HepG2 (cell line): ENCODE data around the gene ZNF384. TPM values are rescaled to one million over a fixed set of nuclear protein-coding genes. Genes with fewer than 3 reads are reported as not detected.
A peak's percentile ranks its signal among the peaks of the same experiment; 100 is the strongest.

Experiments used
- ATAC-seq: fragments of 200-7000 bp; cut with Tn5 transposase; 3 replicates; pipeline ENCODE4 v1.9.1; 2020; ENCODE audit warnings: mild to moderate bottlenecking, moderate library complexity
- BruUV-seq: library from RNA; stranded (reverse); fragments of 400-500 nt; replicated peaks from 2 replicates; lab custom pipeline; 2021; lab: Mats Ljungman, UMichigan
- CTCF ChIA-PET: fragments of 300-600 bp; formaldehyde crosslinking; extraction: SDS; loops from one replicate; lab custom pipeline; 2021; ENCODE audit warnings: low total read pairs, inconsistent platforms, low intra/inter-chr PET ratio; lab: Yijun Ruan, JAX
- POLR2A ChIA-PET: fragments of 350-600 bp; sonication (Branson Sonifier 250); formaldehyde crosslinking; loops from one replicate; lab custom pipeline; 2020; ENCODE audit warnings: antibody characterized with exemption, inconsistent platforms; lab: Yijun Ruan, JAX
- DNase-seq: peaks from one replicate; pipeline ENCODE4 v3.0.0-alpha.2; 2015; ENCODE audit warnings: low spot score
- FAIRE-seq: peaks from 3 replicates; lab custom pipeline; 2011; peaks lifted over from hg19 to GRCh38; lab: Jason Lieb, UNC
- H2AFZ ChIP-seq: one replicate; pipeline ENCODE4 v1.6.1; 2011; ENCODE audit warnings: low read length, inconsistent platforms
- H3K27ac ChIP-seq: fragments of 300-600 bp; 3 replicates; pipeline ENCODE4 v1.8.0; 2011; ENCODE audit warnings: mixed run types, mild to moderate bottlenecking, mixed read lengths, low read length, inconsistent platforms; ENCODE audit not compliant: insufficient read depth; ENCODE audit errors: extremely low read length
- H3K27me3 ChIP-seq, 2 experiments: fragments of 200-600 bp in 1 of 2; 2 replicates in 1 of 2; 3 replicates in 1 of 2; pipeline versions ENCODE4 v1.6.0 to v1.8.0; 2011; ENCODE audit warnings: low read length in 2 of 2, mild to moderate bottlenecking in 2 of 2, moderate library complexity in 2 of 2, inconsistent platforms in 1 of 2; ENCODE audit not compliant: insufficient read depth in 2 of 2, control insufficient read depth in 1 of 2
- H3K36me3 ChIP-seq, 2 experiments: fragments of 200-600 bp in 1 of 2; replicated peaks in 1 of 2; 2 replicates in 1 of 2; 3 replicates in 1 of 2; pipeline versions ENCODE4 v1.5.1 to v1.8.0; 2011; ENCODE audit warnings: low read length in 2 of 2, inconsistent platforms in 1 of 2; ENCODE audit not compliant: insufficient read depth in 2 of 2, control insufficient read depth in 1 of 2
- H3K4me1 ChIP-seq: 2 replicates; pipeline ENCODE4 v1.5.1; 2012; ENCODE audit warnings: low read length, inconsistent platforms; ENCODE audit not compliant: insufficient read depth
- H3K4me2 ChIP-seq: 2 replicates; pipeline ENCODE4 v1.6.0; 2011; ENCODE audit warnings: low read depth, low read length, inconsistent platforms
- H3K4me3 ChIP-seq, 3 experiments: fragments of 200-600 bp in 1 of 3; sonication (generic), shearing (Covaris generic) in 1 of 3; replicated peaks in 1 of 3; 2 replicates each; pipeline ENCODE4 v1.5.1; 2011 to 2016; ENCODE audit warnings: low read length in 3 of 3, inconsistent platforms in 2 of 3, low read depth in 2 of 3, mild to moderate bottlenecking in 2 of 3, control low read depth in 1 of 3, mixed read lengths in 1 of 3; ENCODE audit not compliant: insufficient read depth in 1 of 3
- H3K79me2 ChIP-seq: one replicate; pipeline ENCODE4 v1.6.1; 2011; ENCODE audit warnings: low read length, inconsistent platforms; ENCODE audit not compliant: insufficient read depth
- H3K9ac ChIP-seq: 2 replicates; pipeline ENCODE4 v1.6.0; 2011; ENCODE audit warnings: mild to moderate bottlenecking, low read depth, low read length, inconsistent platforms; ENCODE audit not compliant: insufficient read depth
- H3K9me3 ChIP-seq: 2 replicates; pipeline ENCODE4 v1.5.1; 2012; ENCODE audit warnings: mild to moderate bottlenecking, low read length
- H4K20me1 ChIP-seq: 2 replicates; pipeline ENCODE4 v1.6.0; 2011; ENCODE audit warnings: inconsistent platforms, mild to moderate bottlenecking, low read length, moderate library complexity; ENCODE audit not compliant: insufficient read depth
- BCL6 ChIP-seq: IDR thresholded peaks from 2 replicates; pipeline ENCODE4 v1.6.1; 2016; ENCODE audit warnings: missing genetic modification reagents, missing compliant biosample characterization
- ELF1 ChIP-seq: sonication (generic); formaldehyde crosslinking; IDR thresholded peaks from 2 replicates; pipeline ENCODE4 v1.4.0; 2020; ENCODE audit warnings: missing genetic modification reagents
- ETV5 ChIP-seq: IDR thresholded peaks from 2 replicates; pipeline ENCODE4 v1.6.1; 2018; ENCODE audit warnings: missing biosample characterization, missing genetic modification reagents, inconsistent platforms, borderline replicate concordance
- FOXA1 ChIP-seq, 2 experiments: fragments of 450-650 bp in 1 of 2; sonication (generic) in 1 of 2; formaldehyde crosslinking in 1 of 2; IDR thresholded peaks; 2 replicates each; pipeline versions ENCODE4 v1.4.0 to v1.6.1; 2016 to 2020; ENCODE audit warnings: missing genetic modification reagents in 1 of 2
- GABPA ChIP-seq, 2 experiments: IDR thresholded peaks; 2 replicates each; pipeline ENCODE4 v1.6.1; 2011 to 2016; ENCODE audit warnings: low read depth in 2 of 2, low read length in 1 of 2, missing biosample characterization in 1 of 2, missing genetic modification characterization in 1 of 2
- HNF4A ChIP-seq: sonication (generic); formaldehyde crosslinking; IDR thresholded peaks from 2 replicates; pipeline ENCODE4 v1.4.0; 2020; ENCODE audit warnings: missing genetic modification reagents
- HOXA9 ChIP-seq: sonication (generic); formaldehyde crosslinking; IDR thresholded peaks from 2 replicates; pipeline ENCODE4 v1.8.1; 2022; ENCODE audit warnings: missing genetic modification reagents, mild to moderate bottlenecking, moderate library complexity, borderline replicate concordance
- KAT8 ChIP-seq: IDR thresholded peaks from 2 replicates; pipeline ENCODE4 v1.6.1; 2016; ENCODE audit warnings: missing genetic modification reagents, missing compliant biosample characterization
- KMT2B ChIP-seq: IDR thresholded peaks from 2 replicates; pipeline ENCODE4 v1.6.1; 2016; ENCODE audit warnings: missing genetic modification reagents, missing compliant biosample characterization
- PRPF4 ChIP-seq: fragments of 200-400 bp; formaldehyde crosslinking; IDR thresholded peaks from 2 replicates; pipeline ENCODE4 v1.6.1; 2016; ENCODE audit warnings: low read length, low read depth; ENCODE audit not compliant: poor library complexity, severe bottlenecking
- ZBTB43 ChIP-seq: sonication (generic); formaldehyde crosslinking; conservative IDR thresholded peaks from 2 replicates; pipeline ENCODE4 v1.4.0; 2020; ENCODE audit warnings: missing genetic modification reagents
- ZKSCAN5 ChIP-seq: sonication (generic); formaldehyde crosslinking; IDR thresholded peaks from 2 replicates; pipeline ENCODE4 v1.5.1; 2020; ENCODE audit warnings: mild to moderate bottlenecking, missing genetic modification reagents
- ZNF343 ChIP-seq: sonication (generic); formaldehyde crosslinking; IDR thresholded peaks from 2 replicates; pipeline ENCODE4 v1.4.0; 2020; ENCODE audit warnings: mild to moderate bottlenecking, missing genetic modification reagents
- ZNF589 ChIP-seq: sonication (generic); formaldehyde crosslinking; conservative IDR thresholded peaks from 2 replicates; pipeline ENCODE4 v1.8.0; 2022; ENCODE audit warnings: mild to moderate bottlenecking, moderate library complexity, missing genetic modification reagents
- ZNF687 ChIP-seq: sonication (generic); formaldehyde crosslinking; IDR thresholded peaks from 2 replicates; pipeline ENCODE4 v1.5.1; 2020; ENCODE audit warnings: mild to moderate bottlenecking, missing genetic modification reagents, moderate library complexity
- ZSCAN22 ChIP-seq: sonication (generic); formaldehyde crosslinking; IDR thresholded peaks from 2 replicates; pipeline ENCODE4 v1.4.0; 2020; ENCODE audit warnings: mild to moderate bottlenecking, missing genetic modification reagents
- WGBS: methylation state at CpG from one replicate; pipeline ENCODE4 v1.1.6; 2017; ENCODE audit warnings: low lambda C conversion rate; 5-methylcytosine and 5-hydroxymethylcytosine counted together
- in situ Hi-C: cut with HindIII; loops from 2 replicates; pipeline ENCODE4 v1.10.0; 2017; ENCODE audit warnings: low pct_unique_long_range_greater_than_20kb; ENCODE audit not compliant: extremely low pct_ligation_motif_present
- intact Hi-C: fragments of 100-400 bp; cut with micrococcal nuclease; formaldehyde crosslinking; loops from one replicate; pipeline ENCODE4 v1.10.0; 2022; ENCODE audit not compliant: unreplicated experiment
- polyA plus RNA-seq, 8 experiments: library from polyadenylated mRNA; depleted of rRNA in 3 of 8; stranded (reverse) in 7 of 8; unstranded in 1 of 8; fragments of >200 nt; fragmentation: Illumina TruSeq in 4 of 8; extraction: Trizol in 4 of 8; gene quantifications; 2 replicates each; pipeline versions ENCODE4 v1.2.1 to v1.2.3, GENCODE V29; 2011 to 2016; ENCODE audit warnings: low read depth in 4 of 8, missing spikeins in 1 of 8, mixed read lengths in 1 of 8; ENCODE audit not compliant: insufficient read depth in 1 of 8
- total RNA-seq, 5 experiments: library from RNA; depleted of rRNA; stranded (reverse); fragments of >200 nt; fragmentation: Illumina TruSeq; extraction: Trizol; gene quantifications; 2 replicates each; pipeline ENCODE4 v1.2.3, GENCODE V29; 2016; ENCODE audit warnings: low read depth in 1 of 5

ZNF384 gene
- total and polyA plus RNA-seq, 2 of the 13 experiments (the other 11 are each of a cell fraction or from before 2014, with no cell fraction given): 23.6 to 55.3 TPM

- no TSS peak for BruUV-seq
- Histone ChIP-seq H3K4me3 (peak overlapping the region in 2 of 3 experiments; percentile 26 to 49; a peak in 3 of 6 replicates), H3K27me3 (peaks cover 0 to 7% of the 10 kb centered on the region in 2 experiments; a peak in 1 of 5 replicates), H2AFZ (peak overlapping the region; percentile 71), H3K27ac (no peak overlapping the region), H3K9me3 (no peaks in the 10 kb centered on the region), H3K79me2 (no peaks in the 10 kb centered on the region), H3K36me3 (no peaks in the 10 kb centered on the region), H4K20me1 (no peaks in the 10 kb centered on the region), H3K4me2 (peak overlapping the region; percentile 68), H3K4me1 (peaks cover 54% of the 10 kb centered on the region), H3K9ac (peak overlapping the region; percentile 17; the same call in 1 of the 2 replicates)
- 20% methylated on average over 3 of the region's 3 CpGs for WGBS
- POLR2A ChIA-PET: interaction anchor here (1.1 to 1.2 kb wide), 2 partner anchors 18 to 58 kb away, joined by 3 read pairs; no protein-coding TSS in a partner anchor
- CTCF ChIA-PET: no interaction called here
- DNase-seq: no peak
- peak; percentile 64 for ATAC-seq
- intact Hi-C loops: no loop called here
- in situ Hi-C loops: no loop called here
- FAIRE-seq: no peak
- 0 out of 2 replicates have a peak, but pooled peaks have one; percentile 17 for TF ChIP-seq HNF4A (CRISPR knock-in tag)
- no peak for TF ChIP-seq BCL6 (CRISPR knock-in tag)
- TF ChIP-seq ZNF589 (CRISPR knock-in tag): no peak
- no peak for TF ChIP-seq FOXA1 (IDR thresholded peaks at IDR 0.05)
- TF ChIP-seq FOXA1 (CRISPR knock-in tag; IDR thresholded peaks at IDR 0.05): peak; percentile 29; the same call in 1 of the 2 replicates
- peak; percentile 72 for TF ChIP-seq ETV5
- TF ChIP-seq ELF1 (CRISPR knock-in tag): no peak
- TF ChIP-seq HOXA9 (CRISPR knock-in tag): no peak
- no peak; the same call in 1 of the 2 replicates for TF ChIP-seq GABPA (IDR thresholded peaks at IDR 0.05; ENCODE audit: low read depth, low read length)
- TF ChIP-seq GABPA (CRISPR knock-in tag; IDR thresholded peaks at IDR 0.05; ENCODE audit: low read depth): peak; percentile 68
- TF ChIP-seq ZNF687 (CRISPR knock-in tag): peak; percentile 34; the same call in 1 of the 2 replicates
- TF ChIP-seq ZNF343 (CRISPR knock-in tag): no peak
- TF ChIP-seq KAT8 (CRISPR knock-in tag): 0 out of 2 replicates have a peak, but pooled peaks have one; percentile 29
- peak; percentile 78; the same call in 1 of the 2 replicates for TF ChIP-seq ZKSCAN5 (CRISPR knock-in tag)
- TF ChIP-seq KMT2B: no peak
- peak; percentile 73 for TF ChIP-seq ZBTB43 (CRISPR knock-in tag)
- TF ChIP-seq PRPF4: no peak
- no peak for TF ChIP-seq ZSCAN22
These were observed 57.6 kb downstream of the ZNF384 start for GRCh38 chr12:6631549-6631961.
